CD4-positive, alpha-beta T cell (primary cell): Measurements from ENCODE around the gene WDR27. TPM values are rescaled to one million over a fixed set of nuclear protein-coding genes. Genes with fewer than 3 reads are reported as not detected.

Experiments used
- ATAC-seq: fragments of 200-7000 bp; cut with Tn5 transposase; one replicate; pipeline ENCODE4 v1.10.0; 2022; ENCODE audit warnings: mild to moderate bottlenecking; ENCODE audit not compliant: poor library complexity
- CTCF ChIA-PET: fragments of 350-600 bp; sonication (Branson Sonifier 250); formaldehyde crosslinking; loops from one replicate; lab custom pipeline; 2021; ENCODE audit warnings: antibody characterized with exemption, inconsistent platforms; lab: Charles Lee
- POLR2A ChIA-PET: fragments of 350-600 bp; sonication (Branson Sonifier 250); formaldehyde crosslinking; loops from one replicate; lab custom pipeline; 2021; ENCODE audit warnings: antibody characterized with exemption, inconsistent platforms; lab: Charles Lee
- DNase-seq, 14 experiments: peaks; one replicate each; pipeline ENCODE4 v3.0.0-alpha.2; 2013 to 2020; ENCODE audit warnings: mixed read lengths in 2 of 14
- H3K27ac ChIP-seq, 2 donors: one replicate each; pipeline versions ENCODE4 v1.5.1 to v1.7.0; 2013; ENCODE audit warnings: low read length in 2 of 2, low read depth in 1 of 2, mild to moderate bottlenecking in 1 of 2
- H3K27me3 ChIP-seq, 2 experiments: 1 replicate in 1 of 2; 2 replicates in 1 of 2; pipeline versions ENCODE4 v1.6.1 to v1.7.0; 2013; ENCODE audit warnings: low read length in 2 of 2, control low read depth in 1 of 2, mild to moderate bottlenecking in 1 of 2, moderate library complexity in 1 of 2; ENCODE audit not compliant: insufficient read depth in 2 of 2, control insufficient read depth in 1 of 2
- H3K36me3 ChIP-seq: one replicate; pipeline ENCODE4 v1.6.1; 2013; ENCODE audit warnings: low read length, control low read depth; ENCODE audit not compliant: insufficient read depth
- H3K4me1 ChIP-seq: one replicate; pipeline ENCODE4 v1.6.1; 2013; ENCODE audit warnings: low read length, control low read depth; ENCODE audit not compliant: insufficient read depth
- H3K4me3 ChIP-seq: one replicate; pipeline ENCODE4 v1.5.1; 2013; ENCODE audit warnings: mild to moderate bottlenecking, low read length, moderate library complexity
- H3K9me3 ChIP-seq, 2 experiments: 1 replicate in 1 of 2; 2 replicates in 1 of 2; pipeline versions ENCODE4 v1.6.1 to v1.7.0; 2013; ENCODE audit warnings: low read length in 2 of 2, mild to moderate bottlenecking in 2 of 2, control low read depth in 1 of 2, moderate library complexity in 1 of 2; ENCODE audit not compliant: control insufficient read depth in 1 of 2, insufficient read depth in 1 of 2
- H3K27ac Mint-ChIP-seq: one replicate; pipeline ENCODE4 v1.8.0; 2020; ENCODE audit warnings: mixed read lengths
- H3K27me3 Mint-ChIP-seq: one replicate; pipeline ENCODE4 v1.8.0; 2021; ENCODE audit warnings: mixed read lengths
- H3K36me3 Mint-ChIP-seq: one replicate; pipeline ENCODE4 v1.8.0; 2021; ENCODE audit warnings: low read depth, mixed read lengths
- H3K4me1 Mint-ChIP-seq: one replicate; pipeline ENCODE4 v1.8.0; 2021; ENCODE audit warnings: low read depth, mixed read lengths
- H3K4me3 Mint-ChIP-seq: one replicate; pipeline ENCODE4 v1.8.0; 2020; ENCODE audit warnings: mild to moderate bottlenecking, mixed read lengths
- H3K9me3 Mint-ChIP-seq: one replicate; pipeline ENCODE4 v1.8.0; 2020; ENCODE audit warnings: mixed read lengths
- intact Hi-C, 2 experiments: fragments of 100-400 bp; cut with DNase I in 1 of 2; cut with micrococcal nuclease in 1 of 2; formaldehyde crosslinking; loops; one replicate each; pipeline versions ENCODE4 v1.15.1 to v1.9.0; 2023 to 2025; cut with DNase I, micrococcal nuclease
- total RNA-seq, 174 experiments: library from RNA in 2 of 174; stranded (reverse) in 2 of 174; gene quantifications; one replicate each; pipeline ENCODE4 v1.2.3 and lab custom pipeline; 2021 to 2026
- TF ChIP-seq, protein P1 (sequence below): fragments of 200-600 bp; IDR thresholded peaks from one replicate; pipeline ENCODE4 v1.8.0; 2022; ENCODE audit warnings: antibody characterized with exemption, mild to moderate bottlenecking

The WDR27 gene
- total RNA-seq, 2 experiments from 2014 or later = 22.0 to 23.5 TPM

DNA sequence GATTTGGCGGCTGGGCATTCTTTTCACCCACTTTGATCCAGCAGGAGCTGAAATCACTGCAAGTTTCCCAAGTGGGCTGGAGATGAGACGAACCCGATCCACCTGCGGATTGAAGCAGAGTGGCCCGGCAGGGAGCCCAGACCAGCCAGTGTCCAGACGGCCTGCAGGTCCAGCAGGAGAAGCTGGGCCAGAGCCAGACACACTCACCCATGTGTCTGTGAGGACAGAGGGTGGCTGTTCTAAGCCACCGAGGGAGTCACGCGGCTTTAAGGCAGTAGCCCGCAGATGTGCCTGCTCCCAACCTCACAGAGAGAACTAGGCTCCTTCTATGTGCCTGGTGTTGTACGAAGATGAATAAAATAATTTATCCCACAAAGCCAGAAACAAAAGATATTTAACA is 200.7 kb downstream of the WDR27 start:
- ChIA-PET POLR2A (no interaction called here), CTCF (no interaction called here)
- no peak for ATAC-seq
- Histone ChIP-seq H3K36me3 (no peaks in the 10 kb centered on the region), H3K27ac (no peak overlapping the region), H3K9me3 (no peaks in the 10 kb centered on the region), H3K27me3 (no peaks in the 10 kb centered on the region), H3K4me3 (no peak overlapping the region), H3K4me1 (no peaks in the 10 kb centered on the region)
- Mint-ChIP-seq H3K36me3 (no peaks in the 10 kb centered on the region), H3K27ac (no peak overlapping the region), H3K27me3 (no peaks in the 10 kb centered on the region), H3K9me3 (no peaks in the 10 kb centered on the region), H3K4me3 (no peak overlapping the region), H3K4me1 (no peaks in the 10 kb centered on the region)
- intact Hi-C loops = loop anchor here in 1 of 2 experiments (10.0 kb wide), 1 partner anchor 154 kb away; no protein-coding TSS in a partner anchor
- TF ChIP-seq, protein P1, sequence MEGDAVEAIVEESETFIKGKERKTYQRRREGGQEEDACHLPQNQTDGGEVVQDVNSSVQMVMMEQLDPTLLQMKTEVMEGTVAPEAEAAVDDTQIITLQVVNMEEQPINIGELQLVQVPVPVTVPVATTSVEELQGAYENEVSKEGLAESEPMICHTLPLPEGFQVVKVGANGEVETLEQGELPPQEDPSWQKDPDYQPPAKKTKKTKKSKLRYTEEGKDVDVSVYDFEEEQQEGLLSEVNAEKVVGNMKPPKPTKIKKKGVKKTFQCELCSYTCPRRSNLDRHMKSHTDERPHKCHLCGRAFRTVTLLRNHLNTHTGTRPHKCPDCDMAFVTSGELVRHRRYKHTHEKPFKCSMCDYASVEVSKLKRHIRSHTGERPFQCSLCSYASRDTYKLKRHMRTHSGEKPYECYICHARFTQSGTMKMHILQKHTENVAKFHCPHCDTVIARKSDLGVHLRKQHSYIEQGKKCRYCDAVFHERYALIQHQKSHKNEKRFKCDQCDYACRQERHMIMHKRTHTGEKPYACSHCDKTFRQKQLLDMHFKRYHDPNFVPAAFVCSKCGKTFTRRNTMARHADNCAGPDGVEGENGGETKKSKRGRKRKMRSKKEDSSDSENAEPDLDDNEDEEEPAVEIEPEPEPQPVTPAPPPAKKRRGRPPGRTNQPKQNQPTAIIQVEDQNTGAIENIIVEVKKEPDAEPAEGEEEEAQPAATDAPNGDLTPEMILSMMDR = no peak
- no peak for DNase-seq

DNA sequence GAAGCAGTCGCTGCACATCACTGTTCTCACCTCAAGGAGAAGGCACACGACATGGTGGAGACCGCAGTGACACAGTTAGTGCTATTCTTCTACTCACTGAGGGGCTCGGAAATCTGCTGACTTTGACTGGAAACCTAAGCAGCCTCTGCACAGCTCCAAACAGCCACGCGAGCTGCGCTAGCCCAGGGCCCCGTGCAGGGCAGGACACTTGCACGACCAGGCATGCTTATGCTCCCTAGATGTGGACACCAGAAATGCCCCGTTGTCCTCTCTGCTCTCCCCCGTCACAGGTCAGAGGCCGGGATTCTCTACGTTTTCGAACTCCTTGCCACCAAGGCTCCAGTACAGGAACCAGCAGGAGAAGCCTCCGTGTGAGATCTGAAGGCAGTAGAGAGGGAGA is 201.1 kb downstream of the WDR27 start:
- Histone ChIP-seq H3K4me3 (no peak overlapping the region), H3K27ac (no peak overlapping the region), H3K36me3 (no peaks in the 10 kb centered on the region), H3K9me3 (no peaks in the 10 kb centered on the region), H3K4me1 (no peaks in the 10 kb centered on the region), H3K27me3 (no peaks in the 10 kb centered on the region)
- intact Hi-C loops = loop anchor here in 1 of 2 experiments (10.0 kb wide), 1 partner anchor 154 kb away; no protein-coding TSS in a partner anchor
- ChIA-PET CTCF (no interaction called here), POLR2A (no interaction called here)
- H3K36me3 Mint-ChIP-seq = no peaks in the 10 kb centered on the region
- no peaks in the 10 kb centered on the region for H3K4me1 Mint-ChIP-seq
- ATAC-seq (no peak), DNase-seq (no peak)
- no peaks in the 10 kb centered on the region for H3K9me3 Mint-ChIP-seq
- no peaks in the 10 kb centered on the region for H3K27me3 Mint-ChIP-seq
- H3K4me3 Mint-ChIP-seq = no peak overlapping the region
- no peak overlapping the region for H3K27ac Mint-ChIP-seq
- TF ChIP-seq, protein P1 = no peak

DNA sequence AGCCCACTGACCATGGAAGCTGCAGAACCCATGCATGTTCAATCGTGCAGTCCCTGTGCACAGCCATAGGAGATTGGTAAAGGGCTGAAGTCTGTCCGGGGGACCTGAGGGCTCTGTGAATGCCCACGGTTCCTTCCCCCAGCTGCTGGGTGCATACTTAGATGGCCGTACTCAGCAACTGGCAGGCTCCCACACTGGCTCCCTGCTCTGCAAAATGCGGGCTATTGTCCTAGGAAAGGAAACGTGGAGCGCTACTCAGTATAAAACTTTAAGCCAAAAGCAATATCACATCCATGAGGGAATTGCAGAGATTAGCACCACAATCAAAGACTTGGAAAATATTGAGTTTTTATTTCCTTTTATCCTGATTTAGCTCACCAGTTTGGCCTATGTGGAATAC is 202.0 kb downstream of the WDR27 start:
- Mint-ChIP-seq H3K27ac (no peak overlapping the region), H3K4me1 (no peaks in the 10 kb centered on the region), H3K9me3 (no peaks in the 10 kb centered on the region), H3K27me3 (no peaks in the 10 kb centered on the region), H3K36me3 (no peaks in the 10 kb centered on the region), H3K4me3 (no peak overlapping the region)
- ATAC-seq (no peak), DNase-seq (no peak)
- intact Hi-C loops = loop anchor here in 1 of 2 experiments (10.0 kb wide), 1 partner anchor 155 kb away; no protein-coding TSS in a partner anchor
- no peaks in the 10 kb centered on the region for H3K9me3 ChIP-seq
- H3K36me3 ChIP-seq = no peaks in the 10 kb centered on the region
- POLR2A ChIA-PET = no interaction called here
- no peak overlapping the region for H3K4me3 ChIP-seq
- CTCF ChIA-PET = no interaction called here
- H3K27me3 ChIP-seq = no peaks in the 10 kb centered on the region
- H3K27ac ChIP-seq = no peak overlapping the region
- H3K4me1 ChIP-seq = no peaks in the 10 kb centered on the region
- TF ChIP-seq, protein P1 = no peak
